ENCODE measurements around the gene CRY2. TPM values are rescaled to one million over a fixed set of nuclear protein-coding genes. Genes with fewer than 3 reads are reported as not detected.

Gene CRY2
- polyA plus RNA-seq, 1 donor (not counting 4 experiments of a cell fraction or from before 2014, with no cell fraction given) = 7.9 TPM

- no peak for TF ChIP-seq EZH2 (IDR thresholded peaks at IDR 0.05; ENCODE audit: low read length)
- TF ChIP-seq, protein P1, sequence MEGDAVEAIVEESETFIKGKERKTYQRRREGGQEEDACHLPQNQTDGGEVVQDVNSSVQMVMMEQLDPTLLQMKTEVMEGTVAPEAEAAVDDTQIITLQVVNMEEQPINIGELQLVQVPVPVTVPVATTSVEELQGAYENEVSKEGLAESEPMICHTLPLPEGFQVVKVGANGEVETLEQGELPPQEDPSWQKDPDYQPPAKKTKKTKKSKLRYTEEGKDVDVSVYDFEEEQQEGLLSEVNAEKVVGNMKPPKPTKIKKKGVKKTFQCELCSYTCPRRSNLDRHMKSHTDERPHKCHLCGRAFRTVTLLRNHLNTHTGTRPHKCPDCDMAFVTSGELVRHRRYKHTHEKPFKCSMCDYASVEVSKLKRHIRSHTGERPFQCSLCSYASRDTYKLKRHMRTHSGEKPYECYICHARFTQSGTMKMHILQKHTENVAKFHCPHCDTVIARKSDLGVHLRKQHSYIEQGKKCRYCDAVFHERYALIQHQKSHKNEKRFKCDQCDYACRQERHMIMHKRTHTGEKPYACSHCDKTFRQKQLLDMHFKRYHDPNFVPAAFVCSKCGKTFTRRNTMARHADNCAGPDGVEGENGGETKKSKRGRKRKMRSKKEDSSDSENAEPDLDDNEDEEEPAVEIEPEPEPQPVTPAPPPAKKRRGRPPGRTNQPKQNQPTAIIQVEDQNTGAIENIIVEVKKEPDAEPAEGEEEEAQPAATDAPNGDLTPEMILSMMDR (optimal IDR thresholded peaks at IDR 0.05 in 1 of 3, IDR thresholded peaks at IDR 0.05 in 1 of 3, conservative IDR thresholded peaks at IDR 0.05 in 1 of 3; ENCODE audit: extremely low read depth in 1 of 3, insufficient read depth in 2 of 3, low read length in 3 of 3) = no peak
- dilution Hi-C loops (cut with MboI; ENCODE audit: extremely low pct_ligation_motif_present, low sequenced_read_pairs) = no loop called here
- Histone ChIP-seq H3K9me1 (ENCODE audit: control insufficient read depth, extremely low read depth, insufficient read depth, low read length) (no peaks in the 10 kb centered on the region), H3K4me2 (ENCODE audit: control insufficient read depth, extremely low read depth, insufficient read depth, low read depth, low read length) (no peak within 1 kb of the TSS), H3K9me3 (ENCODE audit: control insufficient read depth, low read depth, low read length) (no peaks in the 10 kb centered on the region), H3K9ac (ENCODE audit: control insufficient read depth, extremely low read depth, insufficient read depth, low read length) (no peak within 1 kb of the TSS), H4K20me1 (ENCODE audit: control insufficient read depth, extremely low read depth, insufficient read depth, low read length) (no peaks in the 10 kb centered on the region), H3K36me3 (ENCODE audit: control insufficient read depth in 2 of 2, extremely low read depth in 1 of 2, insufficient read depth in 2 of 2, low read length in 2 of 2) (peaks cover 5 to 8% of the 10 kb centered on the region in 2 experiments), H2AFZ (ENCODE audit: control insufficient read depth, low read length) (no peak within 1 kb of the TSS), H3K4me1 (ENCODE audit: control insufficient read depth, extremely low read depth, insufficient read depth, low read length) (no peaks in the 10 kb centered on the region), H3K27ac (ENCODE audit: control insufficient read depth, insufficient read depth, low read length) (no peak within 1 kb of the TSS), H3K4me3 (ENCODE audit: control insufficient read depth in 2 of 3, extremely low read depth in 1 of 3, insufficient read depth in 2 of 3, low read depth in 1 of 3, low read length in 3 of 3) (no peak within 1 kb of the TSS), H3K79me2 (ENCODE audit: control insufficient read depth, insufficient read depth, low read length) (no peaks in the 10 kb centered on the region), H3K27me3 (ENCODE audit: control insufficient read depth, extremely low read depth, insufficient read depth, low read length) (no peaks in the 10 kb centered on the region)
- no peak for DNase-seq (ENCODE audit: low read depth, low spot score)
- no peak for FAIRE-seq
Observed at GRCh38 chr11:45906965-45907611, 59.8 kb downstream of the CRY2 start, which contains the start of gene FREY1. FREY1 (minus strand) TSS chr11:45907271; CDS start chr11:45907245, 26 bp downstream.

DNA sequence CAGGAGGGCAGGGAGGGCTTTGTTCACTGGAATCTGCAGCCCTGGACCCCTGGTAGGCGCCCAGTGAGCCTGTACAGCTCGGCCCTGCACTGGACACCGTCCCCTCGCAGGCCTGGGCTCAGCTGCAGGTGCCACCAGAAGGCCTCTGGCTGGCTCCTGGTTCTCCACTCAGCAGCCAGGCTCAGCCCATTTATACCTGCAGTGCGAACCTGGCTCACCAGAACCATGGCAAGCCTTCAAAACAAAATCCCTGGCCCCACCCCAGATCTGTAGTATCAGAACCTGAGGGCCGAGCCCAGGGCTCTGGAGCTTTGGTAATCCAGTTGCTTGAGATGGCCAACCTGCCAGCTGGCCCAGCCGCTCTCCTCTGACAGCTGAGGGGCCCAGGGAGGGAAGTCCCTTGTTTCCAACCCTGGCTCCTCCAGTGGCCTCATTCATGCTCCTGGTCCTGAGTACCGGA is 60.7 kb downstream of the CRY2 start:
- TF ChIP-seq, protein P1 (optimal IDR thresholded peaks at IDR 0.05 in 1 of 3, IDR thresholded peaks at IDR 0.05 in 1 of 3, conservative IDR thresholded peaks at IDR 0.05 in 1 of 3; ENCODE audit: extremely low read depth in 1 of 3, insufficient read depth in 2 of 3, low read length in 3 of 3) = no peak
- TF ChIP-seq EZH2 (IDR thresholded peaks at IDR 0.05; ENCODE audit: low read length) = no peak
- dilution Hi-C loops (cut with MboI; ENCODE audit: extremely low pct_ligation_motif_present, low sequenced_read_pairs) = no loop called here
- H3K27ac ChIP-seq (ENCODE audit: control insufficient read depth, insufficient read depth, low read length) = no peak overlapping the region
- H2AFZ ChIP-seq (ENCODE audit: control insufficient read depth, low read length) = no peak overlapping the region
- no peaks in the 10 kb centered on the region for H4K20me1 ChIP-seq (ENCODE audit: control insufficient read depth, extremely low read depth, insufficient read depth, low read length)
- DNase-seq (ENCODE audit: low read depth, low spot score) (no peak), FAIRE-seq (no peak)
- H3K9ac ChIP-seq (ENCODE audit: control insufficient read depth, extremely low read depth, insufficient read depth, low read length) = no peak overlapping the region
- no peak overlapping the region for H3K4me2 ChIP-seq (ENCODE audit: control insufficient read depth, extremely low read depth, insufficient read depth, low read depth, low read length)
- H3K4me1 ChIP-seq (ENCODE audit: control insufficient read depth, extremely low read depth, insufficient read depth, low read length) = no peaks in the 10 kb centered on the region
- H3K27me3 ChIP-seq (ENCODE audit: control insufficient read depth, extremely low read depth, insufficient read depth, low read length) = no peaks in the 10 kb centered on the region
- H3K4me3 ChIP-seq (ENCODE audit: control insufficient read depth in 2 of 3, extremely low read depth in 1 of 3, insufficient read depth in 2 of 3, low read depth in 1 of 3, low read length in 3 of 3) = no peak overlapping the region
- no peaks in the 10 kb centered on the region for H3K9me1 ChIP-seq (ENCODE audit: control insufficient read depth, extremely low read depth, insufficient read depth, low read length)
- H3K79me2 ChIP-seq (ENCODE audit: control insufficient read depth, insufficient read depth, low read length) = no peaks in the 10 kb centered on the region
- H3K9me3 ChIP-seq (ENCODE audit: control insufficient read depth, low read depth, low read length) = no peaks in the 10 kb centered on the region
- H3K36me3 ChIP-seq (ENCODE audit: control insufficient read depth in 2 of 2, extremely low read depth in 1 of 2, insufficient read depth in 2 of 2, low read length in 2 of 2) = peaks cover 5 to 9% of the 10 kb centered on the region in 2 experiments
